Activated gamma-delta T cell (primary cell): Measurements from ENCODE around the gene SLC16A13.
"Not testable (repeated sequence)": the region's sequence is repeated elsewhere in the genome, so short reads cannot be mapped to it uniquely, and the experiment has no call there.

Experiments used
- DNase-seq: peaks from one replicate; lab custom pipeline; 2025; lab: John Stamatoyannopoulos, UW

The SLC16A13 gene

DNA sequence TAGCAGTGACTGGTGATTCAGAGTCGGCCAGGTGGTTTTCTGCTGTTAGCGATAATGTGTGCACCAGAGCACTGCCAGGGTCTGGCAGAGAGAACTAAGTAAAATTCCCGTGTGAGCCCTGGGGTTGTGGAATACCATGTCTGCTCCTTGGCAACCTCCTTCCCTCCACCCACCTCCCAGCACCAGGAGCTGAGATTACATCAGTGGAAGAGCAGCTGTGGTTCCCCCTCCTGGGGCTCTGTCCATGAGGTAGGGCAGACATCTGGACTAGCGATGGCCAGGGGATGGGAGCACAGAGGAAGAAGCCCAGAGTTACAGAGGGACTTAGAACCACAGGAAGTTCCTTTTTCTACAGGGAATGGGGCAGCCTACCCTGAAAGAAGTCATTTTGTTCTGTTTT lies 28.4 kb downstream of the SLC16A13 start:
- DNase-seq: no peak

- DNase-seq: no peak
Observed at GRCh38 chr17:7067198-7067597, 31.4 kb downstream of the SLC16A13 start.

DNA sequence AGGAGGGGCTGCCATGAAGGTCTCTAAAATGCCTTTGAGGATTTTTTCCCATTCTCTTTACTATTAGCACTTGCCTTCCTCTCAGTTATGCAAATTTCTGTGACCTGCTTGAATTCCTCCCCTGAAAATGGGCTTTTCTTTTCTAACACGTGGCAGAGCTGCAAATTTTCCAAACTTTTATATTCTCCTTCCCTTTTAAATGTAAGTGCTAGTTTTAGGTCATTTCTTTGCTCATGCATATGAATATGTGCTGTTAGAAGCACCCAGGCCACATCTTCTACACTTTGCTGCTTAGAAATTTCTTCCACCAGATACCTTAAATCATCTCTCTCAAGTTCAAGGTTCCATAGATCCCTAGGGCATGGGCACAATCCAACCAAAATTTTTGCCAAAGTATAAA lies 32.5 kb downstream of the SLC16A13 start:
- no peak for DNase-seq

DNA sequence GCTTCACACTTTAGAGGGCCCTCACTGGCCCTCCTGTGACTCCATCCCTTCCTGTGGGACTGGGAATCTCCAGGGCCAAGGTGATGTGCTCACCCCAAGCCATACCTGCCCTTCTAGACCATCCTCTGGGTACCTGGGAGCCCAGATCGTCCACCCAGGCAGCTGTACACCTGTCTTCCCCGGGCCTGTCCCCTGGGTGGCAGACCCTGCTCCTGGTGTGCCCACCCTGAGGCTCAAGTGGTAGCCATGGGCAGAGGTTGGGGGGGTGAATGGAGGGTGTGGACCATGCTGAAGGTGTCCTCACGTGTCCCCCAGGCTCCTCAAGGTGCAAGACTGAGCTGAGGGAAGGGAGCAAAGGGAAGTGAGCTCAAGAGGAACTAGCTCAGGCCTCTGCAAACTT lies 34.9 kb downstream of the SLC16A13 start:
- DNase-seq: no peak

- DNase-seq: no peak
Observed at GRCh38 chr17:7072406-7072805, 36.6 kb downstream of the SLC16A13 start.

GRCh38 chr17:7074931-7075330 lies 39.1 kb downstream of the SLC16A13 start:
- DNase-seq: no peak

GRCh38 chr17:7077911-7078546 lies 42.2 kb downstream of the SLC16A13 start:
- no peak for DNase-seq

- no peak for DNase-seq
Observed at GRCh38 chr17:7078711-7079110, 42.9 kb downstream of the SLC16A13 start.

GRCh38 chr17:7079581-7080455 lies 44.0 kb downstream of the SLC16A13 start, which contains the start of gene CLEC10A:
TSS of gene CLEC10A (minus strand) at chr17:7080251. CDS start at chr17:7078812, 1,439 bp downstream.
- no peak for DNase-seq

DNA sequence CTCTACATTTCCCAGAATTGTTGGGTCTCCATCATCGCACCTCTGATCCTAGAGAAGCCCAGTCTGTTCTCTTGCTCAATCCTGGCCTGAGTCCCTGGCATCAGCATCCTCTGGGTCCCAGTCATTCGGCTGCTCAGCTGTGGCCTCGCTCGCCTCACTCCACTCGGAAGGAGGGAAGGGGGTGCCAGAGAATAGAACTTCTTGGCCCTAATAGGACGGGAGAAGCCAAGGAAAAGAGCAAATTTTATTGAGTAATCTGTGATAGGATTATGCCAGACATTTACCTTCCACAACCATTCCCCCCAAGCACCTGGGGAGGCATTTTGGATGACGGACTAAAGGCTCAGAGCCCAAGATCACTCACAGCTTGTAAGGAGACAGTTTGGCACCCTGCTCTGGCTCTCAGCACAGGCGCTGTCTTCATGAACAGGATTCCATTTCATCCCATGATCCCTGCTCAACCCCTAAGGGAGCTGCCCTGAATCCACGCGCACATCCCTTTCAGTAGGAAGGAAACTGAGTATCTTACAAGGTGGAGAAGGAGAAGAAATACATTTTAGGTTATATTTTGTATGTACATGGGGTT lies 44.7 kb downstream of the SLC16A13 start:
- no peak for DNase-seq

- DNase-seq: no peak
Observed at GRCh38 chr17:7081341-7082062, 45.7 kb downstream of the SLC16A13 start.

DNA sequence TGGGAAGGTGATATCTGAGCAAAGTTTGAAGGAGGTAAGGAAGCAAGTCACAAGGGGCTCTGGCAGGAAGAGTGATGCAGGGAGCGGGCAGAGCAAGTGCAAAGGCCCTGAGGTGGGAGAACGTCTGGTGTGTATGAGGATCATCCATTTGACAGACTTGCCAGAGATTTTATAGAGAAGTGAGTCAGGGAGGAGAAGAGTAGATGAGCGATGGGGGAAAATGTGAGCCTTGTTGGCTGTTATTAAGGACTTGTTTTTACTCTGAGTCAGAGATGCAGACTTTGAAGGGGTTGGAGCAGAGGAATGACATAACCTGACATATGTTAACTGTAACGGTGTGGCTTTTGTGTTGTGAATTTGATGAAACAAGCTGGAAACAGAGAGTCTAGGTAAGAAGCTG lies 47.8 kb downstream of the SLC16A13 start:
- DNase-seq: no peak

- no peak for DNase-seq
Observed at GRCh38 chr17:7084088-7084487, 48.3 kb downstream of the SLC16A13 start.

- not testable (repeated sequence) for DNase-seq
Observed at GRCh38 chr17:7088442-7088841, 52.6 kb downstream of the SLC16A13 start.

DNA sequence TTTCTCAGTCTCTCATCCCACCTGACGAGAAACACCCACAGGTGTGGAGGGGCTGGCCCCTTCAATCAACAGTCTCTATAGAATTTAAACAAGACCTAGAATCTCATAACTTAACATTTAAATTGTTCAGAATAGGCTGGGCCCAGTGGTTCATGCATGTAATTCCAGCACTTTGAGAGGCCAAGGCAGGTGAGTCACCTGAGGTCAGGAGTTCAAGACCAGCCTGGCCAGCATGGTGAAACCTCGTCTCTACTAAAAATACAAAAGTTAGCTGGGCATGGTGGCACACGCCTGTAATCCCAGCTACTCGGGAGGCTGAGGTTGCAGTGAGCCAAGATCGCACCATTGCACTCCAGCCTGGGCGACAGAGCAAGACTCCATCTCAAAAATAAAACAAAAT lies 53.8 kb downstream of the SLC16A13 start:
- DNase-seq: not testable (repeated sequence)
